Nephron (organoid): ENCODE results near the gene ANKLE2.

Source experiments
- H3K27ac Mint-ChIP-seq, 3 experiments: 2 replicates each; pipeline ENCODE4 v1.8.0; 2020; ENCODE audit warnings: mixed read lengths in 3 of 3, mild to moderate bottlenecking in 2 of 3, moderate library complexity in 1 of 3
- H3K27me3 Mint-ChIP-seq: 2 replicates; pipeline ENCODE4 v1.8.0; 2021; ENCODE audit warnings: low read depth, mild to moderate bottlenecking, moderate library complexity, mixed read lengths
- H3K36me3 Mint-ChIP-seq: 2 replicates; pipeline ENCODE4 v1.8.0; 2020; ENCODE audit warnings: low read depth, mixed read lengths
- H3K4me1 Mint-ChIP-seq: 2 replicates; pipeline ENCODE4 v1.8.0; 2020; ENCODE audit warnings: mixed read lengths
- H3K4me3 Mint-ChIP-seq, 3 experiments: 2 replicates each; pipeline ENCODE4 v1.8.0; 2020; ENCODE audit warnings: mild to moderate bottlenecking in 3 of 3, mixed read lengths in 3 of 3, moderate library complexity in 2 of 3
- H3K9me3 Mint-ChIP-seq: 2 replicates; pipeline ENCODE4 v1.8.0; 2020; ENCODE audit warnings: mixed read lengths
- TF ChIP-seq, protein P1 (sequence below), 3 experiments: fragments of 200-600 bp; sonication (generic); IDR thresholded peaks; one replicate each; pipeline ENCODE4 v1.5.0; 2021; ENCODE audit warnings: antibody characterized with exemption in 3 of 3; ENCODE audit not compliant: unreplicated experiment in 3 of 3

The ANKLE2 gene

DNA sequence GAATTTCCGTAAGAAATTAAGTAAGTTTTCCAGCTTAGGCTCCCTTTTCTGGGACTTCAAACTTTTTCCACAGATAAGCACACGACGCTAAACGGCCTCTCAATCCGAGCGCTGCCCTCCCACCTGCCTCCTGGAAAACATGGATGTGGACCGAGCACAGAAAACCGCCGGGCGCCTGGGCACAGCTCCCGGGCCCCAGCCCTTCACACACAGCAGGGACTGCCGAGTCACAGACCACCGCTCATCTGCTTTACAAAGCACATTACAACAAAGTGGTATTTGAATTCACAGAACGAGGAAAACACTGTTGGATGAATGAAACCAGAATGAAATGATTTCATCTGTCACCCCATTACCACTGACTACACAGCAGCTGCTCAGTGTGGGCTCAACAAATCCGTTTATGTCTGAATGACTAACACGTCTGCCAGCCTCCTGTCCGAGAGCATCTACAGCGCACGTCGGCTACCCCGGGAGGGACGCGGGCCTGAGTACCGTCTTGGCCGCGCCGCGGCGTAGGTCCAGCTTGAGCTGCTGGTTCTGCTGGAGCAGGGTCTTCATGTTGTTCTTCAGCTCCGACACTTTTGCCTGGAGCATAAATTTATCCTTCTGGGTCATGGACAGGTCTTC lies 13.1 kb upstream of the ANKLE2 start:
- no peaks in the 10 kb centered on the region for H3K9me3 Mint-ChIP-seq
- no peaks in the 10 kb centered on the region for H3K27me3 Mint-ChIP-seq
- peaks cover 15% of the 10 kb centered on the region for H3K4me1 Mint-ChIP-seq
- peak overlapping the region in 1 of 3 experiments; percentile 27 for H3K27ac Mint-ChIP-seq
- TF ChIP-seq, protein P1, sequence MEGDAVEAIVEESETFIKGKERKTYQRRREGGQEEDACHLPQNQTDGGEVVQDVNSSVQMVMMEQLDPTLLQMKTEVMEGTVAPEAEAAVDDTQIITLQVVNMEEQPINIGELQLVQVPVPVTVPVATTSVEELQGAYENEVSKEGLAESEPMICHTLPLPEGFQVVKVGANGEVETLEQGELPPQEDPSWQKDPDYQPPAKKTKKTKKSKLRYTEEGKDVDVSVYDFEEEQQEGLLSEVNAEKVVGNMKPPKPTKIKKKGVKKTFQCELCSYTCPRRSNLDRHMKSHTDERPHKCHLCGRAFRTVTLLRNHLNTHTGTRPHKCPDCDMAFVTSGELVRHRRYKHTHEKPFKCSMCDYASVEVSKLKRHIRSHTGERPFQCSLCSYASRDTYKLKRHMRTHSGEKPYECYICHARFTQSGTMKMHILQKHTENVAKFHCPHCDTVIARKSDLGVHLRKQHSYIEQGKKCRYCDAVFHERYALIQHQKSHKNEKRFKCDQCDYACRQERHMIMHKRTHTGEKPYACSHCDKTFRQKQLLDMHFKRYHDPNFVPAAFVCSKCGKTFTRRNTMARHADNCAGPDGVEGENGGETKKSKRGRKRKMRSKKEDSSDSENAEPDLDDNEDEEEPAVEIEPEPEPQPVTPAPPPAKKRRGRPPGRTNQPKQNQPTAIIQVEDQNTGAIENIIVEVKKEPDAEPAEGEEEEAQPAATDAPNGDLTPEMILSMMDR (IDR thresholded peaks at IDR 0.05; ENCODE audit: unreplicated experiment in 3 of 3): no peak
- H3K4me3 Mint-ChIP-seq: no peak overlapping the region
- H3K36me3 Mint-ChIP-seq: peaks cover 31% of the 10 kb centered on the region

DNA sequence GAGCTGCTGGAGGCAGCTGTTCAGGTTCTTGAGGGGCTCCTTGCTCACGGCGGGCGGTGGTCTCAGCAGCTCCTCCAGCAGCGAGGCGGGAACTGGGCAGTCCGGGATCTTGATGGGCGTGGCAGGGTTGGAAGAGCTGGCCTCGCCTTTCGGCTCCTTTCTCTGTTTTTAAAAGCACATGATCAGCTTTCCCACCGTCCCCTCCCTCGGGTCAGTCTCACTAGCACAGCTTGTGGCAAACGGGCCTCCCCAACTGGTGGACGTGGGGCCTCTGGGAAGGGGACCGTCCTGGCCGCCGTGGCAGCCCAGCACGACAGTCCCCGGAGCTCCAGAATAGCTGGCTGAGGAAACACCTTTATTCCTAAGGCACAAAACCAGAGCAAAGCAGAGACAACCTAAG lies 12.5 kb upstream of the ANKLE2 start:
- H3K27ac Mint-ChIP-seq: no peak overlapping the region
- no peak overlapping the region for H3K4me3 Mint-ChIP-seq
- TF ChIP-seq, protein P1 (IDR thresholded peaks at IDR 0.05; ENCODE audit: unreplicated experiment in 3 of 3): no peak
- H3K27me3 Mint-ChIP-seq: no peaks in the 10 kb centered on the region
- H3K9me3 Mint-ChIP-seq: no peaks in the 10 kb centered on the region
- H3K36me3 Mint-ChIP-seq: peaks cover 32% of the 10 kb centered on the region
- H3K4me1 Mint-ChIP-seq: peaks cover 15% of the 10 kb centered on the region

DNA sequence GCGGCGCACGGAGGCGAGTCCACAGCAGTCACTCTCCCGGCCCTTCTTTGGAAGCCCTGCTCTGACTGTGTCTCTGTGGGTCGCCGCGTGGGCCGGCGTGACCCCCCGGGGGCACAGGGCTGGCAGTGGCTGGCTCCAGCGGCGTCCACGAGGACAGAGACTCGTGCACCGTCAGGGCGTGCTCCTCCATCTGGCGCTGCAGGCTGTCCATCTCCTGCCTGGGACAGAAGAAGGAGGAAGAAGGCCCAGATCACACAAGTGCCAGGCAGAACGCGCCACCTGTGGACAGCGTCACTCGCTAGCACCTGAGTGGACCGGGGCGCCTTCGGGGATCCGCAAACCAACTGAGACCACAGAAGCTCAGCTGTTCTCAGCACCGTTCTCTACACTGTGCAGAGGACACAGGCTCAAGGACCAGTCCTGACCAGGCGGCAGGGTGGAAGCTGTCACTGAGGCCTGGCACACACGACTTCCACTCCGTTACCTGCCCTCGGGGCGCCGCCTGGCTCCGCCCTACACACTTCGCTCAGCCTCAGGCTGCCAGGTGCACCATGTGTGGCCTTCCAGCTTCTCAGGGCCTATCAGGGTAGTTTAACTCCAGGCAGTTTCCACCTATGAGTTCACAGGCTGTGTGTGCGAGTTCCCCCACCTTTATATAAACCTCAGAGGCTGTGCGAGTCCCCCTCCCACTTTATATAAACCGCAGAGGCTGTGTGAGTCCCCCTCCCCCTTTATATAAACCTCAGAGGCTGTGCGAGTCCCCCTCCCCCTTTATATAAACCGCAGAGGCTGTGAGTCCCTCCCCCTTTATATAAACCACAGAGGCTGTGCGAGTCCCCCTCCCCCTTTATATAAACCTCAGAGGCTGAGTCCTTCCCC lies 11.7 kb upstream of the ANKLE2 start:
- Mint-ChIP-seq H3K36me3 (peaks cover 38% of the 10 kb centered on the region), H3K27ac (no peak overlapping the region)

DNA sequence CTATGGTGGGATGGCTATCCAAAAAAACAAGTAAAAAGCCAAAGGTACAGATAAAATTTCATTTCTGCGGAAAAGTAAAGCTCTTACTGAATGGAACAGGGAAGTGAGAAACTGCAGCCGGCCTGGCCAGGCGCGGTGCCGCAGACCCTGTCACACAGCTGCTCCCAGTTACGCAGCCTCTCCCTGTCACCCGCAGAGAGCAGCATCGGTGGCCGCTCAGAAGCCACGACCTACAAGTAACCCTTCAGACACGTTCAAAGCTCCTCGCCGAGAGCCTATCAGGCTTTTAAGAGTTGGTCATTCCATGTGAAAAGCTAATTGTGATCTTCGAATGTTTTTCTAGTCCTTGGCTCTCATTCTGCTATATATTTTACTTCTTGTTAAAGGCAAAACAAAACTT lies 11.0 kb upstream of the ANKLE2 start:
- Mint-ChIP-seq H3K4me1 (peaks cover 22% of the 10 kb centered on the region), H3K36me3 (peaks cover 39% of the 10 kb centered on the region), H3K4me3 (no peak overlapping the region), H3K9me3 (no peaks in the 10 kb centered on the region), H3K27me3 (peaks cover 1% of the 10 kb centered on the region), H3K27ac (no peak overlapping the region)
- TF ChIP-seq, protein P1 (IDR thresholded peaks at IDR 0.05; ENCODE audit: unreplicated experiment in 3 of 3): no peak

More for the DNA sequence above, 11.7 kb upstream of the ANKLE2 start:
- Mint-ChIP-seq H3K4me3 (no peak overlapping the region), H3K27me3 (no peaks in the 10 kb centered on the region), H3K9me3 (no peaks in the 10 kb centered on the region), H3K4me1 (peaks cover 18% of the 10 kb centered on the region)
- TF ChIP-seq, protein P1 (IDR thresholded peaks at IDR 0.05; ENCODE audit: unreplicated experiment in 3 of 3): no peak

GRCh38 chr12:132771126-132771838 lies 9.7 kb upstream of the ANKLE2 start:
- TF ChIP-seq, protein P1 (IDR thresholded peaks at IDR 0.05; ENCODE audit: unreplicated experiment in 3 of 3): no peak
- H3K4me1 Mint-ChIP-seq: peaks cover 15% of the 10 kb centered on the region
- peaks cover 3% of the 10 kb centered on the region for H3K27me3 Mint-ChIP-seq
- no peaks in the 10 kb centered on the region for H3K9me3 Mint-ChIP-seq
- peaks cover 30% of the 10 kb centered on the region for H3K36me3 Mint-ChIP-seq
- no peak overlapping the region for H3K4me3 Mint-ChIP-seq
- H3K27ac Mint-ChIP-seq: no peak overlapping the region
